Activated naive CD4-positive, alpha-beta T cell (primary cell): ENCODE results near the gene FSTL4.
"Not testable (repeated sequence)": the region's sequence is repeated elsewhere in the genome, so short reads cannot be mapped to it uniquely, and the experiment has no call there.

Source experiments
- DNase-seq, 4 experiments: peaks; one replicate each; lab custom pipeline; 2025; lab: John Stamatoyannopoulos, UW

FSTL4 gene

DNA sequence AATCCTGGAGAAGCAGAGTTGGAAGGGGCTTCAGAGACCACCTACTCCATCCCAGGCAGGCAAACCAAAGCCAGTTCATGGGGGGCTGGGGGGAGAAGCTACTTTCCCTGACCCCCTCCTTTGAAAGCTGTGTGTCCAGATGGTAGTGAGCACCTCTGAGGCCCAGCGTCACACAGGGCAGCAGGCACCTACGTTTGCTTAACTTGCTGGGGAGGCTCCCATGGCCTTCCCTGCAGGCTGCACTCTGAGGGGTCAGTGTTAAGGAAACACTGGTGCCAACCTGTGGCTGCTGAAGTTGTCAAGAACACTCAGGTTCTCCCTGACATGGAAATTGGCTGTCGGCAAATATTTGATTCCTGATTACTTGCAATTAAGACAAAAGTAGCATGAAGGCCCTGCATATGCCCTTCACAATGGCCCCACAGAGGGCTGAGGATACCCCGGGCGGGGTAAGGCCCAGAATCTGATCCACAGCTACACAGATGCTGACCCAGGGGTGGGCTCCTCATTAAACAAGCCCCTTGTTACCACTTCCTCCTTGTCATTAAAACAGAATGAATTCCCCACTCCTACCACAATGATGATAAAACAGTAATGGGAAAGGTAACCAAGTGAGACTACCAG lies 208.5 kb downstream of the FSTL4 start:
- DNase-seq, result no peak

DNA sequence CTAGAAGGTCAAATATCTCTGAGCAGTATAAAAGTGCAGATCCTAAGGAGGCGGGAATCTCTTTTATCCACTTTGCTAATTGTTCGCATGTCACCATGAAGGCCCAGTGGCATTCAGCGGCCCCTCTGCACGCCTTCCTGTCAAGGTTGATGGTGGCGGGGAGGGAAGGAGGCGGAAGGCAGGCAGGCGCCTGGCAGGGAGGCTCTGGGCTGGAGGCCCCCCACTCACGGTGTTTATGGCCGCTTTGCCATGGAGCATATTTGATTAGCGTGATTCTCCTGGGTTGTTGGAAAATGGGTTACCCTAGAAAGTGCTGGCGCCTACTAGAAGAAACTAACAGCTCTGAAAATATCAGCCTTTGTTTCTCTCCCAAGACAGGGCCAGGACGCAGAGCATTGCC lies 209.6 kb downstream of the FSTL4 start:
- DNase-seq, result no peak

DNA sequence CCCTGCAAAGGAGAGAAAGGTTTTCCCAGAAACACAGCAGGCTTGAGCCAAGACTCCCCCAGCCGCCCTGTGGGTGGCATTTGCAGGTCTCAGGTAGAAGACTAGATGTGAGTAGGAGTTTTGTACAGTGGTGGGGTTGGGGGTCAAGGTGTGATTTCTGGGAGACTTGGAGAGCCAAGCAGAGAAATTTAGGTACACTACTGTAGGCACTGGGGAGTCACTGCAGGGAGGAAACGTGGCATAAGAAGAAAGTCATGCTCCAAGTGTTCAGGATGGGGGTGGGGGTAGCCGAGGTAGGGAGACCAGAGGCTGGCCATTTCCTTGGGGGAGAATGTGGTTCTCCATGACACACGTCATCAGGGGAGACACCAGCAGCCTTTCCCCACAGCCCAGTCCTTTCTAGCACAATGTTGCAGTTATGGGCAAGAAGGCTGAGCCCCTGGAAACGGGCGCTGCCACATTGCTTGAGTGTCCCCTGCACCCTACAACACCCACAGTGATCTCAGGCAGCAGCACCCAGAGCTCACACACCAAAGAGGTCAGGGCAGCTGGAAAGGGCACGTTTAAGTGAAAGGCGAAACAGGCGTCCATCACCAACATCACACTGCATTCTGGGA lies 210.5 kb downstream of the FSTL4 start:
- DNase-seq, result no peak

DNA sequence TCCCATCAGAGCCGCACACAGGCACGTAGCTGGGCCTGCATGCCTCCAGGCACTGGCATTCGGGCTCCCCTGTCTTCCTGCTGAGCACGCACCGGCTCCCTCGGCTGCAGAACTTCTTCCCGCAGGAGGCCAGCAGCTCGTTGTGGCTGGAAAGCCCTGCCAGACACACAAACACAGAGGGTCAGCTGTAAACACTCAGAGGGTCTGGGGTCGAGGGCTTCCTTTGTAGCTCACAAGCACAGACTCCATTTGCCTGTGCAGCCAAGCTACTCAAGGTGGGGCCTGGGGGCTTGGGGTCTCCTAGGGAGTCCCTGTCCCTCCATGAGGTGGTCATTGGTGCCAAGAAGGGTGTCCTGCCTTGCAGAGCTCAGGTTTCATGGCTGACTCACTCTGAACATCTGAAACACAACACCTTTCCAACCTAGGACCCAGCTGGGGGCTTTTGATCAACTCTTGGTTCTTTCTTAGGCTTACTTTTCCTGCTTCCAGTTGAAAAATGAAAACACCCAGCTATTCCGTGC lies 211.4 kb downstream of the FSTL4 start:
- no peak for DNase-seq

DNA sequence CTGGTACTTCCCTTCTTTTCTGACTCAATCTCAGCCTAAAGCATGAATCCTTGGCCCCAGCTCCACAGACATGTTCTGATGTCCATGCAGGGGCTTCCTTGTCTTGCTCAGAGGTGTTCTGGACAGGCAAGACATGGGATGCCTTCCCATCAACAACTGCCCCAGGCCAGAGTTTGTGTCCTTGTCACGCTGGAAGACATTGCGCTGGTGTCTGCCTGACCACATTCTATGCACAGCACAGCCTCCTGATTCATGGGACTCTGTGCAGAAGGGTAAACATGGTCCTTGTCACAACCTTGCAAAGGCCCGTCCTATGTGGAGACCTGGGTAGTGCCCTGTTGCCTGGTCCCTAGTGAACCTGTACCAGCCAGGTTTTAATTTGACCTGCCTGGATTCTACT lies 212.2 kb downstream of the FSTL4 start:
- DNase-seq, result no peak

DNA sequence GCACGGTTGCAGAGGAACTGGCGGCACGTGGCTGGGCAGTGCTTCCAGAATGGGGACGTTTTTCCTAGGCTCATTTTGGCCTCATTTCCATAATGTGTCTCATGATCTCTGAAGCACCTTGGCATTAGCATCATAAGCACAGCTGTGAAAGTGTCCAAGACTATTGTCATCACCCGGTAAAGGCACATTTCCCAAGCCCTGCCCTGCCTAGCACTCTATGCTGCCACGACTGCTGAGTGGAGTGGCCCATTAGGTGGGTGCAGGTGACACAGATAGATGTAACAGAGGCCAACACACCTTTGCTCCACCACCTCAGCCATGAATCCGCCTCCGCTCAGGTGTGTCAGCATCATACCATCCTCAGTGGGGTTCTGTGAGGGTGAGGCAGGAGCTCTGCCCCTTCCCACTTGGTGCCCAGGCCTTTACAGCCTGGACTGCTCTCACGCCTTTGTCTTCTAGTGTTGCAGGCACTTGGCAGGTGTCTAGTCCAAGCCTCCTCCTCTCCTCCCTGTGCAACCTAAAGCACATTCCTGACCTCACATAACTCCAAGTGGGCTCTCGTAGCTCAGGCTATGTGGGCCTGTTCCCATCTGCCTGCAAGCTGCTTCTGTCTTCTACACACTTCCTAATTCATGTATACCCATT lies 213.0 kb downstream of the FSTL4 start:
- DNase-seq, result no peak

DNA sequence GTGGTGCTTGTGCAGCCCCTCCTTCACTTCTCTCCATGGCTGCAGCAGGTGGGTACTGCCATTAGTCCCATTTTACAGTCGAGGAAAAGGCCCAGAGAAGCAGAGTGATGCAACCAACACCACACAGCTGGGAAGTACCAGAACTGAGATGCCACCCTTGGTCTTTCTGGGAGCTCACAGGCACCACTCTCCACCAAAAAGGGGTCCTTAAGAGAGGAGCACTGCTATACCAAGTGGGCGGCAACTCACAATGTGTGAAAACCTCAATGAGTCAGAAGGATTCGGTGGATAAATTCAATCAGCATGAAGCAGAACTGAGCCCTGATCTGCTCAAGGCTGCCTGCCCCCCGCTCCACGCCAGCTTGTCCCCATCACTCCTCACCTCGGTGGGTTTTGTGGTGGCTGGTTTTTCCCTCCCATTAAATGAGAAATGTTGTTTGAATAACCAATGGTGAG lies 213.7 kb downstream of the FSTL4 start:
- DNase-seq, result no peak

DNA sequence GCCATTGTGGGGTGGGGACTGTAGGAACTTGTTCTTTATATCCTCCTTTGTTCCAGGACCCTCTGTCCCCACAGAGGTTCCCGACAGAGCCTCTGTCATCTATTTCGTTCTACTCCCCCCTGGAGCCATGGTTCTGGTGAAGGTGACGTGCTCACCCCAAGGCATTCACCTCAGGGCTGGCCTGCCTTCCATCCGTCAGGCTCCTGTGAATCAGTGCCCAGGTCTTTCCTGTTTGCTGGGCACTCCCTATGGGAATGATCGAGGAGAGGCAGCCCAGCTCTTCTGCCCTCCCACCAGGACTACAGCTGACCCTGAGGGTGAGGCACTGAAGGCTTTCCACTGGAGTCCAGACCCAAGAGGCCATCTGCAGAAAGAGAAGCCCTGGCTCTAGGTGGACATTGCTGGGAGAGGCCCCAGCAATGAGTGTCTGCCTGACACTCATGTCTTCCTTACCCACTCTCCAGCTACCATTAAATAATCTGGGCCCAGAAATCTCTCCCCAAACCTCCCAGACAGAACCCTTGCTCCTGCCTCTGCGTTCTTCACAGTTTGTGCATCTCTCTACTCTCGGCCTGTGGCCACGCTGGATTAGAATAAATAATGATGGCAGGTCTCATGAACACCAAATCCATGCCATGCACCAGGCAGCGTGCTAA lies 214.2 kb downstream of the FSTL4 start:
- DNase-seq, result no peak

DNA sequence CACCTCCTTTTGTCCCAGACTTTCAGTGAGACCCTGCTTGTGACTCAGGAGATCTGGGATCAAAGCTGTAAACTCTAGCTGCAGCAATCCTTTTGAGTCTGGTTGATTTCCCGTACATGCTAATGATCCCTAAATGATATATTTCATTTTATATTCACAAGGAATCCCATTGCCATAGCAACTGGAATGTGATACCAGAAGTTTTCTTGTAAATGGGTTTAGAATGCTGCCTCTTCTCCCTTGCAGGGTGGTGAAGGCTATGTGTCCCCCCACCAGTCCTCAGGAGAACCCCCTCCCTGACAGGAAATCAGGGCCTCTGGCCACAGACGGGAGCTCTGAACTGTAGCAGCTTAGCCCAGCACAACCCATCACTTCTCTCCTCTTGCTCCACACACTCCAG lies 215.0 kb downstream of the FSTL4 start:
- no peak for DNase-seq

DNA sequence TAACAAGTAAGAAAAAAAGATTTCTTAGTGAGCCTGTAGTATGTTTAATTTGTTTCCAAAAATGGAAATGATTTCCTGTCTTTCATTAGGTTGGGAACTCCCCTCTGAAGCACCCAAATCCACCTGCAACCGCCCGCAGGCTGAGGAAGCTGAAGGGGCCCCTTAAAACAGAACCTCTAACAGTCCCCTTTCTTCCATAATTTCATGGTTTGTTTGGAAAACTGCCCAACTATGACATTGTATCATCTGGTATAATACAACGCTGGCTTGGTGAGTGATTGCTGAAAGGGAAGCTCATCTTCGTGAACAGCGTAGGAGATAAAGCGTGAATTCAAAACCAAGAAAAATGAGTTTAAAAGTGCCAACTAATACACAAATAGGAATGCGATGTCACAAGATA lies 215.5 kb downstream of the FSTL4 start:
- DNase-seq, result no peak

DNA sequence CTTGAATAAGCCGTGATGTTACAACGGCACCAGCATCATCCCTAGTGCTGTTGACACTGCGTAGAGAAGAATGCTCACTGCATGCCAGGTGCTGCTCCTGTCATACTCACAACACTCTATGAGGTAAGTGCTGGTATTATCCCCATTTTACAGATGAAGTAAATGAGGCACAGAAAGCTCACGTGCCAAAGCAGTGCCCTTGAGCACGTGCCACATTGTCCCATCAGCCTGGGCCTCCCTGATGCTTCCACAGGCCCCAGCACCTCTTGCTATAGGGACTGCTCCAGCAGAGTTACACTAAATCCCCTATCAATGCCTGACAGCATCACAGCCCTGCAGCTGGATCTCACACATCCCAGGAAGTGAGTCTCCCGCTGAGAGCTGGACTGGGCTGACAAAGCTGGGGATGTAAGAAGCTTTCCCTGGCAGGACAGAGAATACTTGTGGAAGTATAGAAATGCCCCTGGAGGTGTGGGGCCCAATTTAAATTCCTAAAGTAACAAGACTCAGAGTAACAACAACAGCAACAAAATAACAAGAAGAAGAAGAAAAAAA lies 216.1 kb downstream of the FSTL4 start:
- no peak for DNase-seq

DNA sequence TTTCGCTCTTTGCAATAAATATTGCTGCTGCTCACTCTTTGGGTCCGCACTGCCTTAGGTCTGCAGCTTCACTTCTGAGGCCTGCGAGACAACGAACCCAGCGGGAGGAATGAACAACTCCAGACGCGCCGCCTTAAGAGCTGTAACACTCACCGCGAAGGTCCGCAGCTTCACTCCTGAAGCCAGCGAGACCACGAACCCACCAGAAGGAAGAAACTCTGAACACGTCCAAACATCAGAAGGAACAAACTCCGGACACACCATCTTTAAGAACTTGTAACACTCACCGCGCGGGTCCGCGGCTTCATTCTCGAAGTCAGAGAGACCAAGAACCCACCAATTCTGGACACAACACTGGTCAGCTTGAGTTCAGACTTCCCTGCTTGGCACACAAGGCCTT lies 217.1 kb downstream of the FSTL4 start:
- DNase-seq, result not testable (repeated sequence)

DNA sequence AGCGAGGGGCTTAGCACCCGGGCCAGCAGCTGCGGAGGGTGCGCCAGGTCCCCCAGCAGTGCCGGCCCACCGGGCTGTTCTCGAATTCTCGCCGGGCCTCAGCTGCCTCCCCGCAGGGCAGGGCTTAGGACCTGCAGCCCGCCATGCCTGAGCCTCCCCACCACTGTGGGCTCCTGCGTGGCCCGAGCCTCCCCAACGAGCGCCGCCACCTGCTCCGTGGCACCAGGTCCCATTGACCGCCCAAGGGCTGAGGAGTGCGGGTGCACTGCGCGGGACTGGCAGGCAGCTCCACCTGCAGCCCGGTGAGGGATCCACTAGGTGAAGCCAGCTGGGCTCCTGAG lies 217.9 kb downstream of the FSTL4 start:
- DNase-seq, result not testable (repeated sequence)

DNA sequence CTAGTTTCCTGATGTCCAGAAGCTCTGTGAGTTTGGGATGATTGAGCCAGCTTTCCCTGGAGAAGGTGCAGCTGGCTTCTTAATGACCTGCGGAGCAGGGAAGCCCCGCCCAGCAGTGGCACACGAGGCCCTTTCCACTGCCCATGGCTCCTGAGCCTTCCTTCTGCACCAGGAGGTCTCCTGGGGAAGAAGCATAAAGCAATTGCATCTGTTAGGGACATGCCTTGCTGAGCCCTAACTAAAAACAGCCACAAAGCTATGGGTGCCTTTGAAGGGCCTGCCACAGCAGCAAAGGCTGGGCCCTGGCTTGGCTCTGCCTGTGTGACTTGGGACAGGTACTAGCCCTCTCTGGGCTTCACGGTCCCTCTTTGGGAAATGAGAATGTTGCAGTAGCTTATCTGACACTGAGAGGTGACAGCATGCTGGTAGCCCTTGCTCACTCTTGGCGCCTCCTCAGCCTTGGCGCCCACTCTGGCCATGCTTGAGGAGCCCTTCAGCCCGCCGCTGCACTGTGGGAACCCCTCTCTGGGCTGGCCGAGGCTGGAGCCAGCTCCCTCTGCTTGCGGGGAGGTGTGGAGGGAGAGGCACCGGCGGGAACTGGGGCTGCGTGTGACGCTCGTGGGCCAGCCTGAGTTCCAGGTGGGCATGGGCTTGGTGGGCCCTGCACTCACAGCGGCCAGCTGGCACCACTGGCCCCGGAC lies 218.4 kb downstream of the FSTL4 start:
- no peak for DNase-seq

DNA sequence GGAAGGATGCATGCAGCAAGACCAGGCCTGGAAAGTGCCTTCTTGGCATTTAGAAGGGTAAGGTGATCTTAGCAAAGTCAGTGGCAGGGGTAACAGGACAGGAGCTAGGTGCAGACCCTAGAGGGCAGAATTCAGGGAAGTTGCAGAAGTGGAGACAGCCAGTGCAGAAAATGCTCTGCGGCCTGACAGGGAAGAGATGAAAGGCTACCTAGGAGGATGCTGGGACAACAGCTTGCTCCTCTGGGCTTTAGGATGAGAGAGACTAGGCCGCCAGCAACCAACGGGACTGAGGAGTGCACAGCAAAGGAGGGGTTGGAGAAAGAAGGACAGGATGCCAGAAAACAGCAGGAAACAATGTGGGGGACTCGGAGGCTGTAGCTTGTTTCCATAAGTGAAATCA lies 219.9 kb downstream of the FSTL4 start:
- no peak for DNase-seq

DNA sequence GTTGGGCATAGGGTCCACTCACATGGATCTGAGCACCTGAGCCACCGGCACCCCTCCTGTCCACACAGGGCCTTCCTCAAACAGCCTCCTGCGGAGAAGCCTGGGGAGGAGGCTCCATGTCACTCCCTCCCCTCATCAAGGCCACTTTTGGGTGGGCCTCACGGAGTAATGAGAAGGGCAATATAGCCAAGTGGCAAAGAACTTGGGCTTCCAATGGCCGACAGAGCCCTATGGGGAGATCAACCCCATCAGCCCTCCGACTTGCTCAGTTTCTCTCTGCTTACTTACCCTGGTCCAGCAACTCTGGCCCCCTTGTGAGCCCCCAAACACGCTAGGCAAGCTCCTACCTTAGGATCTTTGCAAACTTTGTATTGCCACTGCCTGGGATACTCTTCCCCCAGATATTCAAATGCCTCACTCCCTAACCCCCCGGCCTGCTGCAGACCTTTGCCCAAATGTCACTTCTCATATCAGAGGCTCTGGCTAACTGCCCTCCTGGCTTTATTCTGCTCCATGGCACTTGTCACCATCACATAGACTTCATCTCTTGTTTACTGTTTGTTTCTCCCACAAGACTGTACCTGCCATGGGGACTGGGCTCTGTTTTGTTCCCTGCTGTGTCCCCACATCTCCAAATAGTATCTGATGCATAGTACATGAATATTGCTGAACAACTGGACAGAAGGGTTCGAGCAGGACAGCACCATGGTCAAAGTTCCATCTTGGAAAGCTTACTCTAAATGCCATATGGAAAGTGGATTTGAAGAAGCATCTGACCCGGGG lies 220.8 kb downstream of the FSTL4 start:
- DNase-seq, result no peak

DNA sequence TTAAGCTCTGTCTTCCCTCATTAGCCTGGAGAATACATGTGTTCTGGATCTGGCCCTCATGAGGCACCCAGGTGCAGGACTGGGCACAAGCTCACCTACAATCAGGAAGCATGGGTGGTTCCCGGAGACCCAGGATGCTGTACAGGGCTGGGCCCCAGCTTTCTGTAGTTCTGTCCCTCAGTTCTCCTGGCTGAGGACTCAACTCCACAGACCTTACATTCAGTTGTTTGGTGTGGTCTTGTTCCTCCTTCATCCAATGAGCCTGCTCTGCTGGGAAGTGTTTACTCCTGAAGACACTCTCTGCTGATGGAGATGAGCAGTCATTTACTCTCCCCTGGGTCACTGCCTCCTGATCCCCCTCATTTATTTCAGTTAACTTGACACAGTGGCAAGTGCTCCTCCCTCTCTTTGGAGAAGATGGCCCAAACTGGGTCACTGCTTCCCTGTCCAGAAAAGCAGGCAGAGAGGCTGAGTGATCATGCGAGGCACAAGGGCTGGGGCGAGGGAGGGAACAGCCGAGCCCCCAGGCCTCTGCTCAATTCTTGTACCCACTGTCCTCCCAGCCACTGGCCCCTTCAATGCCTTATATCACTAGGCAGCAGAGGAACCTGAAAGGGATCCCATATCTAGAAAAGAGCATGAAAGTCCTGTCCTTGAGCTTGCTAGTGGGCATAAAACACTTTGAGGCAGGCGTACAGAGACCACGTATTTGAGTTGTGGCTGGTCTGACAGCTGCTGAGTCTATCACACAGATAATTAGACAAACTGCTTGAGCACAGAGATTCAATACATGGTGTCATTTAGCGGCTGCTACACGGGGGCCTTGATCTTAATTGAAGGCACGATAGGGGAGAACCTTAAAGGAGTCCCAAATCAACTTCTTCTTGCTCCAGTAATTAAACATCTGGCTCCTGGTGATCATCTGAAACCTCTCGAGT lies 221.7 kb downstream of the FSTL4 start:
- no peak for DNase-seq

DNA sequence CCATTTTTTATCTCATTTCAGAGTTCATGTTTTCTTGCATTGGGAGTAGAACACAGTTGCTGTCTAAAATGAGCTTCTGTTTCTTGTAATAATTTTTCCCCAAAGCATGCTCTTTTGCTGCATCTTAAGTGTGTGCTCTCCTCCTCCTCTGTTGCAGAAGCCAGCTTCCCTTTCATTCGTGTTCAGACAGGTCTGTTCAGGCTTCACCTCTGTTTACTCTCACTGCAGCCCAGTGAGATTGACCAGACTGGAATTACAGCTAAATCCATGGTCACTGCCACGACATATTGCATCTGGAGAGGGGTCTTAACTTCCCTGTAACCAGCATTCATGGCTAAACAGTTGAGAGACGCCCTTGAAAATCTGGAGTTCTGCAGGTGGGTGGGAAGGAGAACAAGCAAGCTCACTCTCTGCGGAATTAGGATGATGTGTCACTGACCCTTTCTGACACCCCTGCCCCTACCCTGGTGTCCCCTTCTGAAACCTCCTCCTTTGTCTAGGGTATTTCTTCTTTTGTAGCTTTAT lies 223.2 kb downstream of the FSTL4 start:
- no peak for DNase-seq

DNA sequence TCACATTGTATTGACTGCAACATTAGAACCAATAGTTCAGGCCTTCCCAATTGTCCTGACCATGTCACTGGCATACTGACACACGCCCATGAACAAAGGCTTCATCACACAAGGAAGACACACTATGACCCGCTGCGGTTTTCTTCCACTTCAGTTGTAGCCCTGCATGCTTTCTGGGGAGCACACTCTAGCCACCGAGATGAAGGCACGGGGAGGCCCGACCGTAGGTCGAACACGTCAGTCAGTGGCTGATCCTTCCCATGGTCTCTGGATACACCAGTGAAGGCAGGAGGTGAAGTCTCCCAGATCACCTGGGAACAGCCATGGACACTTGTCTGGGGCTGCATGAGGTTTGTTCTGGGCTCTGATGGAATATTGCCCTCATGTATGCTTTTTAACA lies 224.7 kb downstream of the FSTL4 start:
- no peak for DNase-seq

DNA sequence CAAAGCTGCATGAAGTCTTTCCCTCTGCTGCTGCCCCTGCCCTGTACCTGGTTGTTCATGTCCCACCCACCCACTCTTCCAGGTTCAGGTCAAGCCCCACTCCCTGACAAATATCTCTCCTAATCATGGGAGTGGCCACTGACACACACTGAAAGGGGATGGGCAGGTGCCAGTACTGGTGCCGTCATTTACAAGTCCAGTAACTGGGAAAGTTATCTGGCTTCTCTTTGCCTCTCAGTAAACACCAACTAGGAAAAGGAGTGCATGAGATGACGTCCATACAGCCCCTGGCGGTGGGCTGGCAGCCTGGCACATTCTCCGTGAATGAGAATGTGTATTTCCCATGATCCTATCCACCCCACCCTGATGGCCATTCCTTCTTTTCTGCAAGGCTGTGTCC lies 225.2 kb downstream of the FSTL4 start:
- DNase-seq, result no peak
